Left renal pelvis (tissue), 4 donors: ENCODE results near the gene CARD16. TPM values are rescaled to one million over a fixed set of nuclear protein-coding genes. Genes with fewer than 3 reads are reported as not detected.
"Not testable (repeated sequence)": the region's sequence is repeated elsewhere in the genome, so short reads cannot be mapped to it uniquely, and the experiment has no call there.

ENCODE experiments used
- DNase-seq, 4 donors: peaks; one replicate each; pipeline ENCODE4 v3.0.0-alpha.2; 2013; ENCODE audit warnings: low read depth in 4 of 4, low spot score in 3 of 4
- polyA plus RNA-seq, 4 donors: library from polyadenylated mRNA; unstranded; fragments of 120-200 nt; gene quantifications; one replicate each; pipeline ENCODE4 v1.2.1, GENCODE V29; 2013; ENCODE audit not compliant: insufficient read length in 4 of 4

The CARD16 gene
- polyA plus RNA-seq, result 10 to 100 TPM in 1 of 4 donors, 1 to 10 TPM in 3; 1.9 to 19.9 (median 3.3) TPM

DNA sequence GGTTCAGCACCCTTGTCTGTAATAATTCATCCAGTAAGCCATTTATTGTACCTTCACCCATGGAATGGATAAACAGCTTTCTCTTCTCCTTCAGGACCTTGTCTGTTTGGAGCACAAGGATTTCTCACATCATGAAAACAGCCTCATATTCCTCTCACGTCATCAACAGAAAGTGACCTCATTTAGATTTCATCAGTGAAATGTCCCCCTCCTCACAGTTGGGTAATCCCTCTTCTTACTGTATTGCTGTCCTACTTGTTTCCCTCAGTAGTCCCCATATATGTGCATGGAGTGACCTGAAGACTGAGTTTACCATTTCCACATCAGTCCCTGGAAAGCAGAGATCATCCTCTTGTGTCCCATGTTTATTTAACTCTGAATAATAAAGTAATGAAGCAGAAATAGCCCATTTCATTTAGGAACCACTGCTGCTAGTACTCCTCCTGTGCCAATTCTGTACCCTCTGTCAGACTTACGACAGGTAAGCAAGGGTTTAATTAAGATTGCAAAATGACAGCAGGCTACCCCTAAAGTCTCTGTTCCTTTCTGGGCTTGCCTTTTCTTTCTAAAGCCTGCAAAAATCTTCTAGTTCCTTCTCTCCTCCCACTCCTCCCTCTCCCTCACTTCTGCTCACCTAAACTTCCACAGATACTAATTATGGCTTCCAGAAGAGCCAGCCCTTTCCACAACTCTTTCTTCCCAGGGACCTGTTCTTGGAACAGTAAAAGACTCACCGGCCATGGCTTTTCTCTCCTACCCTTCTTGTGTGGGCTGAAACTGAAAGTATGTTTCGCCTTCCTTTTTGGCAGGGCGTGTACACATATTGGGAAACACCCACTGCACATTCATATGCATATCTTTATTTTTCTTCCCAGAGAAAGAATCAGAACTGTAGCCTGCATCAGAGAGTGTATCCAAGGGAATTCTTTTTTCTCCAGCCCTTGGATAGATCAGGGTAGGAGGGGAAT, at the start of gene CARD16:
Gene CARD16, minus strand, starts transcription at position 779 of the 968 bp plus-strand sequence. Its CDS starts 38 bp downstream, at position 741.
- DNase-seq, result not testable (repeated sequence)

DNA sequence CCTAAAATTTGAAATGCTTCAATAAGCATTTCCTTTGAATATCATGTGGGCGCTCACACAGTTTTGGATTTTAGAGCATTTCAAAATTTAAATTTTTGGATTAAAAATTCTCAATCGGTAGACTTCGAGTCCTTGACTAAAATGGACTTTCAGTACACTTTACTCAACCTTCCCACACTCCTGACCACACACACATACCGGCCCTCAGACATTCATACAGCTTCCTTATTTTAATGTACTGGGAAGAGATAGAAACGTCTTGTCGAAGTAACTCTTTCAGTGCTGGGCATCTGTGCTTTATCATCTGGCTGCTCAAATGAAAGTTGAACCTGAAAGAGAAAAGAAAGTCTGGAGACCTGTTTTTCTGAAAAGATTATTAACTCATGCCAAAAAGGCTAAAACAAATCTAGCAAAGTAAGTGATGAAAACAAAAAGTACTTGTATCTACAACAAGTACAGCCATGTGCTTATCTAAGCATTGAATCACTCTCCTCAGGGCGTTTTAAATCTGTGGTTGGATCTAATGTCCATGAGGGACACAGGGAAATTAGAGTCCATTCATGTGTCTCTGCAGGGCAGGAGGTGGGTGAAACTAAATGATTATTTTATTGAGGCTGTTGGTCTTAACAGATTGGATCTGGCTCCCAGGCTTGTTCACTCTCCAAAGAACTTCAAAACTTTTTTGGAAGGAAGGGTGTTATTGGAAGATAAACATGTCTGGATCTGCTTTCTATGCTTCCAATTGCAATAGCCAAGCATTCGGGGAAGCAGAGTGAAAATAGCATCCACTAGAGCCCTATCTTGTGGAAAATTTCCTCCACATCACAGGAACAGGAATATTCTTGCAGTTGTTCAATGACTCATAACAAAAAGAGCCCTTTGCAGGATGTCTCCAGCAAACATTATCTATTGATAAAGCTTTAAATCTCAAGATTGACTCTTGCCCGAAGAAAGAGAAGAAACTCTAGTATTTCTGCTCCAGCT, 47.4 kb upstream of the CARD16 start:
- DNase-seq, result no peak

DNA sequence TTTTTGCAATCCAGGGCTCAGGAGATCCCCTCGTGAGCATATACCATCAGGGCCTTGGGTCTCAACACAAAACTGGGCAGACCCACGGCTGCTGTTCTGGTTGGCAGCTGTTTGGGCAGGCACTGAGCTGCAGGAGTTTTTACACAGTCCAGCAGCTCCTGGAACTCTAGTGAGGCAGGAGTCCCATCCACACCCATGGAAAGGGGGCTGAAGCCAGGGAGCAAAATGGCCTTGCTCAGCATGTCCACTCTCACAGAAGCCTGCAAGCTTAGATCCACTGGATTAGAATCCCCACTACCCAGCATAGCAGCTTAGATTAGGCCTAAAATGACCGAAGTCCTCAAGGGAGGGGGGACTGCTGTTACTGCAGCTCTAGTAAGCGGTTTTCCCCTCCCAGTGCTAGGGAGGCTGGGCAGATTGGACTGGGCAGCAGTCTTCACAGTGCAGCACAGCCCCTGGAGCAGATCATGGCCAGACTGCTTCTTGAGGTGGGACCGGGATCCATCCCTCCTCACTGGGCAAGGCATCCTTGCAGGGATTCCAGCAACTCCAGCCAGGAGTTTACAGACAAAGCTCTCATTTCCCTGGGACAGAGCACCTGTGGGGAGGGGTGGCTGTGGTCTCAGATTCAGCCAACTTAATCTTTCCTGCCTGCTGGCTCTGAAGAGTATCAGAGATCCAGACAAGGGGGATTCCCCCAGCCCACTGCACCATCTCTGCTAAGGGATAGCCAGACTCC, 36.4 kb upstream of the CARD16 start:
- DNase-seq, result no peak

DNA sequence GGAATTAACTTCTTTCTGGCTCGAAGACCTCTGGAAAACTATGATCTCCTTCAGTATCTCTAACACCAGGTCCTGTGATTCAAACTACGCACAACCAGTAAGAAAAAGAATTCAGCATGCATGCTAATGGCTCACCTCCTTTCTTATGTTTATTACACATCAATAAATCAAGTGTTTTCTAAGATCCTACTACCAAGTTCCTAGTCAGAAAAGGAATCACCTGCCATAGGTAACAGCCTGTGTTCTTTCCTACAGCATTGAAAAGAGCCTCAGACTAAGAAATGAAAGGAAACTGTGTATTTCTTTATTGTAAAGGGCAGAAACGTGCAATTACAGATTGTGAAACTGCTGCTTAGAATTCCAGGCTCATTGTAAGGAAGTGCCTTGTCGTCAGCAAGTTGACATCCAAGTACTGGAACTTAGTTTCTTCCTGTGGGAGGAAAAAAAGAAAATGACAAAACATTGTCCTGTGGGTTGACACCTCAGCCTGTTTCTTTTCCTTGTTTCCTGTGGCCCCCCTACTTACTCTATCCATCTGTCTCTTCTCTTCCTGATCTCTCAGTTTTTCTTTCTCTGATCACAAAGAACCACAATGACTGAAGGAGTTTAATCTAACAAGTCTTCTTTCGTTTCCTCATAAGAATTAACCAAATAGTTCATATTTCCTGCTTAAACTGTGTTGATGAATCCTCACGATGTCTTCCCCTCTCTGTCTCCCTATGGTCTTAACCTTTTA, 35.2 kb upstream of the CARD16 start:
- DNase-seq, result not testable (repeated sequence)

DNA sequence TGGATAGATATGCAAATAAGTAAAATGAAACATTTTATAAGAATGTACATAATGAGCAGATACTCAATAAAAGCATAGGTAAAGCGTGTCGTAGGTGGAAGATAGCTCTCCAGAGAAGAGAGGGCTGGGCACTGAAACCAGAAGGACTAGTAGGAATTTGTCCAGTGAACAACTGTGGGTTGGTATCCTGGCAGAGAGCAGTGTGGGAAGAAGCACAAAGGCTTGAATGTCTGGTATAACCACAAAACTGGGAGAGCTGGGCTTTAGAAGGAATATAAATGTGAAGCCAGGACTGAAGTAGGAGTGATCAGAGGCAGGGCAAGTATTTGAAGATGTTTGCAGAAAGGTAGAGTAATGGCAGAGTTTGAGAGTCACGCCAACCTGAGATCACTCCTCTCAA, 33.1 kb upstream of the CARD16 start:
- no peak for DNase-seq

DNA sequence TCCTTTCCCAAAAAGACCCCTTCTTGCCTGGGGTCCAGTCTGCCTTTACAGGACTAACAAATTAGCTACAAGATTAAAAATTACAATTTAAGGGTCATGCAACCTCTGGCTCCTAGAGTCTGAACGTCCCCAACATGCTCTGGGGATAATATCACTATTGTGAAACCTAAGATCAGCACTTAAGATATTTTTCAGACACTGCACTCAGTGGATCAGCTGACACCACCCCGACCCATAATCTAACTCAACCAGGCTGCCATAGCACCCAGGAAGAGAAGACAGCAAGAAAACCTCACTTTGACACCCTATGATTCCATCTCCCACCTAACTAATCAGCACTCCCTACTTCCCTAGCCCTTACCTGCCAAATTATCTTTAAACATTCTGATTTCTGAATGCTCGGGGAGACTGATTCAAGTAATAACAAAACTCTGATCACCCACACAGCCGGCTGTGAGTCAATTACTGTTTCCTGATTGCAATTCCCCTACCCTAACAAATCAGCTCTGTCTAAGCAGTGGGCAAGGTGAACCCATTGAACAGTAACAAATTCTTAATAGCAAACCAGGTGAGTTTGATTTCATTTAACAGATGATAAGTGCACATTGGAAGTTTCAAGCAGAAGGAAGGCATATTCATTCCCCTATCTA, 32.1 kb upstream of the CARD16 start:
- DNase-seq, result not testable (repeated sequence)

DNA sequence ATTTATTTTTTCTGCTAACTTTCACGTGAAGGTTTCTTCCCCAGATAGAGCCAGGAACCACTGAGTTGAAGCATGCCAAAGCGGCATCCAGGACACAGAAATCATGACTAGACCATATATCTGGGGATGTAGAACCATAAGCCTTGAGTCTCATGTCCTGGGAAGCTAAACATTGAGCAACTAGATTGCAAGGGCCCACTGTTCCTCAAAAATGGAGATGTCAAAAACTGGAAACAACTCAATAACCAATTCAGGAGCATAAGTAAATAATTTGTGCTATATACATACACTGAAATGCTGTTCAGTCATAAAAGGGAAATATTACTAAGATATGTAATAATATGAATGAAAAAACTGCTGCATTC, 29.0 kb upstream of the CARD16 start:
- no peak for DNase-seq

DNA sequence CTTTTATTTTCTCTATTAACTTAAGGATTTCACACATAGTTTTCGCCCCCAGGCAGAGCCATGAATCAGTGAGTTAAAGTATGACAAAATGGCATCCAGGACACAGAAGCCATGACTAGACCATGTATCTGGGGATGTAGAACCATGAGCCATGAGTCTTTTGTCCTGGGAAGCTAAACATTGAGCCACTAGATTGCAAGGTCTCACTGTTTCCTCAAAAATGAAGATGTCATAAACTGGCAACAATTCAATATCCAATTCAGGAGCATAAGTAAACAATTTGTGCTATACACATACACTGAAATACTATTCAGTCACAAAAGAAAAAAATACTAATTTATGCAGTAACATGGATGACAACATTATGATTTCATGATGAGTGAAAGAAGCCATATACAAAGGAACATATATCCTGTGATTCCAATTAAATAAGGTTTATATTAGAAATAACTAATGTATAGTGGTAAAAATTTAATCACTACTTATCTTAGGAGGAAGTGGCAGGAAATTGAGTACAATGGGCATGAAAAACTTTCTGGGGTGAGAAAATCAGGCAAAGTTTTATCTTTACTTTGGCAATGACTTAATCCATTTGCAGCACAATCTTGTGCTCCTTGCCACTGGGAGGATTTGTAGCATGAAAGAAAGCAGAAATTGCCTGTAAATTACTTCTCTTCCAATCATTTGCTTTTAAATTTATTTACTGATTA, 28.5 kb upstream of the CARD16 start:
- DNase-seq, result no peak

DNA sequence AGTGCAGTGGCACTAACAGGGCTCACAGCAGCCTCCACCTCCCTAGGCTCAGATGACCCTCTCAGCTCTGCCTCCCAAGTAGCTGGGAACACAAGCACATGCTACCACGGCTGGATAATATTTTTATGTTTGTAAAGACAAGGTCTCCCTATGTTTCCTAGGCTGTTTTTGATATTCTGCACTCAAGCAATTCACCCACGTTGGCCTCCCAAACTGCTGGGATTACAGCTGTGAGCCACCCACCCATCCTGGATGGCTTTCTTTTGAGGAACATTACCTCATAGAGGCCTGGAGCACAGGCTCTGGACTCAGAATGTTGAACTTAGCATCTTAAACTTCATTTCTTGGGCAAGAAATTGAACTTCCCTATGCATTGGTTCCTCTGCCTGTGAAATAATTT, 26.9 kb upstream of the CARD16 start:
- not testable (repeated sequence) for DNase-seq

DNA sequence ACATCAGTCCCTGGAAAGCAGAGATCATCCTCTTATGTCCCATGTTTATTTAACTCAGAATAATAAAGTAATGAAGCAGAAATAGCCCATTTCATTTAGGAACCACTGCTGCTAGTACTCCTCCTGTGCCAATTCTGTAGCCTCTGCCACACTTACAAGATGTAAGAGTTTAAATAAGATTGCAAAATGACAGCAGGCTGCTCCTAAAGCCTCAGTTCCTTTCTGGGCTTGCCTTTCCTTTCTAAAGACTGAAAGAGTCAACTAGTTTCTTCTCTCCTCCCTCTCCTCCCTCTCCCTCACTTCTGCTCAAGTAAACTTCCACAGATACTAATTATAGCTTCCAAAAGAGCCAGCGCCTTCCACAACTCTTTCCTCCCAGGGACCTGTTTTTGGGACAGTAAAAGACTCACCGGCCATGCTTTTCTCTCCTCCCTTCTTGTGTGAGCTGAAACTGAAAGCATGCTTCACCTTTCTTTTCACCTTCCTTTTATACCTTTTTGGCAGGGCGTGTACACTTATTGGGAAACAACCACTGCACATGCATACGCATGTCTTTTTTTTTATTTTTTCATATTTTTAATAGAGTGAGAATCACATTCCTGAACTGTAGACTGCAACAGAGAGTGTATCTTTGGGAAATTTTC, 26.1 kb upstream of the CARD16 start:
- no peak for DNase-seq

DNA sequence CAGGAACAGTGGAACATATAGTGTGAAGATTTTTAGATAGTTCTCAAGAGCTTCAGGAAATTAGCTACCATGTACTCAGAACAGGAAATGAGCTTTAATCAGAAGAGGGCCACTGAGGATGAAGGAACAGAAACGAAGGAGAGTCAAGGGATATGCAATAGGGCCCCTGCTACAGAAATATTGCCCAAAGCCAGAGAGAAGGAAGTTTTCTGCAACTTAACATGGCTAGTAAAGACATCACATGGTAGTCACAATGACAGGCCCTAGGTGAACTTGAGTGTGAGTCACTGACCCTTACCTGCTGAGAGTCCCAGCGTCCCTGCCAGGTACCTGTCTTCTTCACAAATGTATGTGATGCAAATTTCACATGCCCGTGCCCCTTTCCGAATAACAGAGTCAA, 25.2 kb upstream of the CARD16 start:
- DNase-seq, result no peak

DNA sequence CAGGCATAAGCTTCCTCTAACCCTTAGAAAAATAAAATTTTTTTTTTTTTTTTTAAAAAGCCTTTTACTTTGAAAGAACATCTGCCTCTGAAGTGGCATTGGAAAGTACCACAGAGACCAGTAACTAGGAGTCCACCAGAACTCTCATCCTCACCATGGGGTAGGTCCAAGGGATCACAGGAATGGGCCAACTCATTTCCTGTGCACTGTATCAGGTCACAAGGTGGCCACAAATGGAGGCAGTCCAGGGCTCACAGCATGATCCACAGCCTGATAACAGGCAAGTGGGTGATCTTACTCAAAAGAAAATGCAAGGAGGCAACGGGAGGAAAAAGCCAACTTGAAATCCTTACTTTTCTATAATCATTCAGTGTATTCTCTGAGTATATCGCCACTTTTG, 24.6 kb upstream of the CARD16 start:
- not testable (repeated sequence) for DNase-seq

DNA sequence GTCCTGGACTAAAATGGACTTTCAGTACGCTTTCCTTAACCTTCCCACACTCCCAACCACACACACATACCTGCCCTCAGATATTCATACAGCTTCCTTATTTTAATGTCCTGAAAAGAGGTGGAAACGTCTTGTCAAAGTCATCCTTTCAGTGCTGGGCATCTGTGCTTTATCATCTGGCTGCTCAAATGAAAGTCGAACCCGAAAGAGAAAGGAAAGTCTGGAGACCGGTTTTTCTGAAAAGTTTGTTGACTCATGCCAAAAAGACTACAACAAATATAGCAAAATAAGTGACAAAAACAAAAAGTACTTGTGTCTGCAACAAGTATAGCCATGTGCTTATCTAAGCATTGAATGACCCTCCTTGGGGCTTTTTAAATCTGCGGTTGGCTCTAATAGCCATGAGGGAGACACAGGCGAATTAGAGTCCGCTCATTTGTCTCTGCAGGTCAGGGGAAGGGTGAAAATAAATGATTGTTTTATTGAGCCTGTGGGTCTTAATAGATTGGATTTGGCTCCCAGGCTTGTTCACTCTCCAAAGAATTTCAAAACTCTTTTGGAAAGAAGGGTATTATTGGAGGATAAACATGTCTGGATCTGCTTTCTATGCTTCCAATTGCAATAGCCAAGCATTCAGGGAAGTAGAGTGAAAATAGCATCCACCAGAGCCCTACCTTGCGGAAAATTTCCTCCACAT, 18.3 kb upstream of the CARD16 start:
- DNase-seq, result not testable (repeated sequence)

DNA sequence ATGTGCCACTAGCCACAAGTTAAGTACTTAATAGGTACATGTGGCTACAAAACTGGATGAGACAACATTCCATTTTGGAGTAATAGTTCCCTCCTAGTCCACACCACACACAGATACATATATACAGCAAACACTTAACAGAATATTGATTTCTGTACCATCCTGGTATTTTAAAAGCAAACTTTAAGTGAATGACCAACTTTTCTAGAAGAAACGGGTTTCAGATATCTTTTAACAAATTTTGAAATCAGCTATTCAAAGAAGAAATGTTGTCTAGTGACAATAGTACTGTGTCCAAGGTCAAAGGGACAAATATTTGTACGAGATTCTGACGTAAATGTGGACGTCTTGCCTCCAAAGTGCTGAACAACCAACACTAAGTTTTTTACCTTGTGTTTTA, 12.3 kb upstream of the CARD16 start:
- DNase-seq, result no peak

DNA sequence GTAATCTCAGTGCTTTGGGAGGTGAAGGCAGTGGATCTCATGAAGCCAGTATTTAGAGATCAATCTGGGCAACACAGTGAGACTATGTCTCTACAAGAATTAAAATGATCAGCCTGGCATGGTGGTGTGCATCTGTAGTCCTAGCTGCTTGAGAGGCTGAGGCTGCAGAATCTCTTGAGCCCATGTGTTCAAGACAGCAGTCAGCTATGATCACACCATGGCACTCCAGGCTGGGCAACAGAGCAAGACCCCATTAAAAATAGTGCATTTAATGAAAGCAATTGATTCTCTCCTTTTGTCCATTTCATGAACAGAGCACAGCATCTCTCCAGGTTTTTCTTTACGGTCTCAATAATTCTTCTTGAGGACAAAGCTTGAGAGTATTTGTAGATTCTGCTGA, 11.3 kb upstream of the CARD16 start:
- no peak for DNase-seq

DNA sequence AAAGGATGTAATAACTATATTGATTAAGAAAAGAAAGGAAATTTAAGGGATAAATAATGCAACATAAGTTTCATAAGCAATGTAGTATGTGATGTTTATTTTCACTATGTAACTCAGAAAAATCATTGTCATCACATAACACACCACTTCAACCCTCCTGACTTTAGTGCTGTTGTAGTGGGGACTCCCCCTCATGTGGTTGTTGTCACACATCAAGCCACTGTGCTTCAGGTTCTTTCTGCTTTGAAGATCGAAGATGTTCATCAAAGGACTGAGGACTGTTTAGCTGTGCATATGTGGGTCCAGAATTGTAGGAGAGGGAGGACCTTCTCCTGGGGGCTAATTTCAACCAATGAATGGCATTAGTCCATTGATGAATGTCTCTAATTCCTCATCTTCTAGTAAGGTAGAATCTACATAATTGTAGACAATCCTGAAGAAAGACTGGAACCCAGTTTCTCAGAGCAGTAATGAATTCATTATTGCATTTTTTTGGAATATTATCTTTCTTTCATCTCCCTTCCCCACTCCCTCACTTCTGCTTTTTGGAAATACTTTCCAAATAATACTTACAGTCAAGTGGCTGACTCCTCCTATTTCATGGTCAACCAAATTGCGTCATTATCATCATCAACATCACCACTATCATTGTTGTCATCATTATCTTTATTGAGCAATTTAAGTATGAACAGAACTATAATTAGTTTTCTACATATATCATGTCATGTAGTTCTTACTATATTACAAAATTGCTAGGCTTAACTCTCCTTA, 9.8 kb upstream of the CARD16 start:
- no peak for DNase-seq

DNA sequence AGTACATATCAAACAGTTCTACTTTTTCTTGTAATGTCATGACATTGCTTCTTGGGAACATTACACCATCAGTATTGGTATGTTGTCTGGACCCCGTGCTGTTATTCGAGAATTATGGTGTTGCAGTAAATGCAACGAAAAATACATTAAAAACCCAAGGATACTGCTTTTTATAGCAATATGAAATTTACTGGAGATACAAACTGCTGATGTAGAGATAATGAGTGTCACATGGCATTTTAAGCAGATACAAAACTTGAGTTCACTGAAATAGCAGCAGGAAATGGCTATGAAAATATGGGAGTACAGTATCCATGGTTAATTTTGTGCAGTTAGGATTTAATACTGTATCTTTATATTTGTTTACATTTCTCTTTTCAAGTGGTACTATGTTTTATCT, 7.4 kb upstream of the CARD16 start:
- DNase-seq, result no peak
